NCI-H2171 treated with DMSO at 0.1 percent for 48 hours (cell line): Measurements from ENCODE around the gene COX4I2.

Experiments
- DNase-seq: peaks from one replicate; lab custom pipeline; 2025; lab: John Stamatoyannopoulos, UW

COX4I2 gene

DNA sequence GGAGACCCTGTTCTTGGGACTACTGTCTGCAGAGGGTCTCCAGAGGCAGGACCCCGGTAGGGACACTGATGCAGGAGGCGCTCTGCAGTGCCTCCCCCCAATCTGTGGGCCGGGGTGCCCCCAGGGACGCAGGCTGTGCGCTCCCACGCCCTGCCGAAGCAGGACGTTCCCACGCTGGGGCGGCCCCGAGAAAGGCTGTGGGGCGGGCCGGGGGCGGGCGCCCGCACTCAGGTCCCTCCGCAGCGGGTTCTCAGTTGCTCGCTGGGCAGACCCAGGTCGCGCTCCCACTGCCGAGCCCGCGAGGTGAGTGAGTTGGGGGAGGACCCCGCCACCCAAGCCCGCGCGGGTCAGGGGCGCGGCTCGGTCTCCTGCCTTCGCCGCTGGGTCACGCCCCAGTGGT, at the start of gene COX4I2:
Gene COX4I2, plus strand, starts transcription at position 253 of the 400 bp plus-strand sequence. CDS start 1,106 bp downstream, outside the sequence.
- DNase-seq = peak; percentile 54

DNA sequence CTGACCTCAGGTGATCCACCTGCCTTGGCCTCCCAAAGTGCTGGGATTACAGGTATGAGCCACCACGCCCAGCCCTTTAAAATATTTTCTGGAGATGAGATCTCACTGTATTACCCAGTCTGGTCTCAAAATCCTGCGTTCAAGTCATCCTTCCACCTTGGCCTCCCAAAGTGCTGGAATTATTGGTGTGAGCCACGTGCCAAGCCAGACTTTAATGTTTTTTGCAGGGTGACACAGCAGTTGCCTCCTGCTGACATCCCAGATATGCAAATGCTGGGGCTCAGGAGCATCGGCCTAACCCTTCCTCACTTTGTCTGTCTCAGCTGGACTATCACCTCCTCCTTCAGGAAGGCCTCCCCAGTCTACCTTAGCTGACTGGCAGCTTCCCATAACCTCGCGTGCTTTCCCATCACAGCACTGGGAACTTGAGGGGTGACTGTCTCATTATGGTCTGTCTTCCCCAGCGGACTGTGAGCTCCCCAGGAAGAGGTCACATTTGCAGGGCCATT, 46.9 kb upstream of the COX4I2 start:
- no peak for DNase-seq

DNA sequence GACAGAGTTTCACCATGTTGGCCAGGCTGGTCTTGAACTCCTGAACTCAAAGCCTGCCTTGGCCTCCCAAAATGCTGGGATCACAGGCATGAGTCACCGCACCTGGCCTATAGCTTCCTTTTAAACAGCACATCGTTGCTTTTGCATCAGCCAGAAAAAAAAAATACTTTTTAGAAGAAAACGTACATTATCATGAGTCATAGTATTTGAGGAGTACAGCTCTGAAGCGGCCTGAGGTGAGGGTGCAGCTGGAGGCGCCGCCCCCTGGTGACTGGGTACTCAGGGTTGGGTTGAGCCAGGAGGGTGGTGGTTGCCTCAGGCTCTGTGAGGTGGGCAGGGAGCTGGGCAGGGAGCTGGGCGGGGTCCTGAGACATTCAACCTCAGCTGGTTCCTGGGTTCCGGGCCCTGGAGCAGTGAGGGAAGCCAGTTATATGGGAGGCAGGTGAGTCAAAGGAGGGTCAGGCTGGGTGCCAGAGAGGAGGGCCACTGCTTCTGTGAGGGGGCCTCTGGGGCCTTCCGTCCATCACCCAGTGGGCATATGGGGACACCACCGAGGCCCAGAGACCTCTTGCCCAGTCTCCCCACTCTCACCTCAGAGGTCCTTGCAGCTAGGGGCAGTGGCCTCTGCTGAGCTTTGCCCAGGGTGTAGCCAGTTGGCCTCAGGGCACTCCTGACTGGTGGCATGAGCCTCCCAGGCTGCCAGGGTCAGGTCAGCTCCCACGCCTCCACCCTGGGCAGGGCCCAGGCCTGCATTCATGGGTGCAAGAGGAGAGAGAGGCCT, 44.3 kb upstream of the COX4I2 start:
- no peak for DNase-seq

DNA sequence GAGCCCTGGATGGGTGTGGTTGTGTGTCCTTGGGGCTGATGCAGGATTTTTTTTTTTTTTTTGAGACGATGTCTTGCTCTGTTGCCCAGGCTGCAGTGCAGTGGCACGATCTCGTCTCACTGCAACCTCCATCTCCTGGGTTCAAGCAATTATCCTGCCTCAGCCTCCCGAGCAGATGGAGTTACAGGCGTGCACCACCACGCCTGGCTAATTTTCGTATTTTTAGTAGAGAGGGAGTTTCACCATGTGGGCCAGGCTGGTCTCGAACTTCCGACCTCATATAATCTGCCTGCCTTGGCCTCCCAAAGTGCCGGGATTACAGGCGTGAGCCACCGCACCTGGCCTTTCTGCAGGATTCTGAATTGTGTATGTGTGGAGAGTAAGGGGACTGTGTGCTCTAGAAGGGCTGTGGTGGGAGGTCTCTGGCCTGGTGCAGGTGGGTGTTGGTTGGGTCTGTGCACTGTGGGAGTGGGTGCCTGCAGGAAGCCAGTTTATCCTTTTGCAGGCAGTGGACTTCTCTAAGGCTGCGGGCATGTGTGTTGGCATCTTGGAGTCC, 43.6 kb upstream of the COX4I2 start:
- no peak for DNase-seq

DNA sequence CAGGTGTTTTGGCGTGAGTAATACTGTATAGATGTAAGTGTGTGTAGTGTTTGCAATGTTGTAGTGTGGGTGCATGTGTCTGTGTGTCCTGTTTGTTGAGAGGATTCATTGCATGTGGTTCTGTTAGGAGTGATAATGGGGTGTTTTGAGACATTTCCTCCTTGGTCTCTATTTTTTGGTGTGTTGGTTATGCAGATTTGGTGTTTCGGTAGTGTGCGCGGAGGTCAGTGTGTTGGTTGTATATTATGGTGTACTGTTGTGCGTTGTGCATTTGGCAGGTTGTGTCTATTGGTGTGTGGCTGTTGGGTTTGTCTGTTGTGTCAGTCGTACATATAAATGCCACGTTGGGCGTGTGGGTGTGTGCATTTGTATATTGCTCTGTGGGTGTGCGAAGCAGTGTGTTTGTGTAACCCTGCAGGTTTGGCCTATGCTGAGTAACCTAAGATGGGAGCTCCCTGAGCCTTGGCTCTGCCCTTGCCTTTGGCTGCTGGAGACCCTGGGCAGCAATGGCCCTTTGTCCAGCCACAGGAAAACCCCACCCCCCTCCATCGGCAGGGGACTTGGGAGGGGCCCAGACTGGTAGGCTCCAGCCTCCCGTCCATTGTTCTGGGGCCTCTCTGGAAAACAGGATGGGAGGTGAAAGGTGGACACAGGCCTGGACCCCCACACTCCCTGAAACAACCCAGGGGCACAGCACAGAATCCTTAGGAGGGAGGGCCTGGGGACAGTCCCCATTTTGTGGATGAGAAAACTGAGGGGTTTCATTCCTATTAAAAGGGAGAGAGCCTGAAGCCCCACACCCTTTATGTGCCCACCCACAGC, 42.9 kb upstream of the COX4I2 start:
- no peak for DNase-seq

DNA sequence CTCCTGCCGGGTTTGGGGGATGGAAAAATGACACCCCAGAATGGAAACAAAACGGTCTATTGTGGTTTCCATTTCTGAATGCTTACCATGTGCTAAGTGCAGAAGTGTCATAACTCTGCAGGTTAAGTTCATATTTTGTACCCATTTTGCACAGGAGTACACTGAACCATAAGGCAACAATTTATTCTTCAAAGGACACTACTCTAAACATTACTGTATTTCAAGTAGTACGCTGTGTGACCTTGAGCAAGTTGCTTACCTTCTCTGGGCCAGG, 42.4 kb upstream of the COX4I2 start:
- no peak for DNase-seq

DNA sequence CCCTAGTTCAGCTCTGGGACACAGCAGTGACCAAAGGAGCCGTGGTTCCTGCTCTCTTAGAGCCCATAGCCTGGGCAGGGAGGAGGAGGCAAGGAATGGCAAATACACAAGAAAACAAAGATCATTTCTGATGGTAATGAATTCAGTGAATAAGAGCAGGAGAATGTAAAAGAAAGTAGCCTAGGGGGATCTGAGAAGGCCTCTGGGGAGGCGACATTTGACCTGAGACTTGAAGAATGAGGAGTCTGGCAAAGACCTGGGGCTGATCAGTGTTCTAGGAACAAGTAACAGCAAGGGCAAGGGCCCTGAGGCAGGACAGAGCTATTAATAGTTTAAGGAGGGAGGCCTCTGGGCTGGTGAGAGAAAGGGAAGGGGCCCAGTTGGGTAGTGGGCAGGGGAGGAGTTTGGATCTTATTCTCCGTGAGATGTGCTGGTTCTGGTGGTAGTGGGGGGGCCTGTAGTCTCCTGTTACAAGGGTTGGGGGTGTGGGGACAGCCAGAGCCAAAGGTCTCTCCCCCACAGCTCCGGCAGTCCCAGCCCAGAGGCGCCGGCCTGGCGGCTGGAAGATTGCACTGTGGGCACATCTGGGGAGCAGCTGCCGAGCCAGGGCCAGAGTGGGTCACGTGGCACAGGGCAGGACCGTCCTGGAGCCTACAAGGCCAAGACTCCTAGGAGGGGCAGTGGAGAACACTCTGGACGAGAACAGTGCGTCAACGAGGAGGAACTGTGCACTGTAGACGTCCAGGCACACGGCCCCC, 41.9 kb upstream of the COX4I2 start:
- DNase-seq = no peak

DNA sequence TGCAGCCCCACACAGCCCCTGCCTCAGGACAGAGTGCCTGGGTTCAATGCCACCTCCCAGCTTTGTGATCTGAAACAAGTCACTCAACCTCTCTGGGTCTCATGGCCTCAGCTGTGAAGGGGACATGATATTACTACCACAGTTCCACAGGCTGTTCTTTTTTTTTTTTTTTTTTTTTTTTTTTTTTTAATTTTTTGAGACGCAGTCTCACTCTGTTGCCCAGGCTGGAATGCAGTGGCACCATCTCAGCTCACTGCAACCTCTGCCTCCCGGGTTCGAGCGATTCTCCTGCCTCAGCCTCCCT, 41.3 kb upstream of the COX4I2 start:
- DNase-seq = peak; percentile 36

DNA sequence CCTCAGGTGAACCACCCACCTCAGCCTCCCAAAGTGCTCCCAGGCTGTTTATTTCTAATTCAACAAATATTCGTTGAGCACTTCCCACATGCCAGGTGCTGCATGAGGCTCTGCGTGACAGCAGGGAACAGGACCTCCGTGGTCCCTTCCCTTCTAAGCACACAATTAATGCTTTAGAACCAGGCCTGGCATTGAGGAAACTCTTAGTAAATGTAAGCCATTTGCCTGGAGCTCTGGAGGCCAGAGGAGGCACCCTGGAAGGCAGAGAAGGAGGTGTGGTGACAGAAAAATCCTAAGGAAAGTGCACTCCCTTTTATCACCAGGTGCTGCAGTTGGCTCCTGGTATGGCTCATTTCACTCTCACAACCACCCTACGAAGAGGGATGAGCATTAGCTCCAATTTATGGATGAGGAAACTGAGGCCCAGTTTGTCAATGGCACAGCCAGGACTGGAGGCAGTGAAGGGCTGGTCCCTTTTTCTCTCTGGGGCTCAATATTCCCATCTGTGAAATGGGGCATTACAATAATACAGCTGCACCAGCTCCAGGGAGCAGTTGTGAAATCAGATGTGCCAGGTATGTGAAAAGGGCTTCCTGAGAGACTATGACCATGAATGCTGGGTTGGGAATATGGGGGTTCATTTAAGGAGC, 40.8 kb upstream of the COX4I2 start:
- DNase-seq = peak; percentile 31

DNA sequence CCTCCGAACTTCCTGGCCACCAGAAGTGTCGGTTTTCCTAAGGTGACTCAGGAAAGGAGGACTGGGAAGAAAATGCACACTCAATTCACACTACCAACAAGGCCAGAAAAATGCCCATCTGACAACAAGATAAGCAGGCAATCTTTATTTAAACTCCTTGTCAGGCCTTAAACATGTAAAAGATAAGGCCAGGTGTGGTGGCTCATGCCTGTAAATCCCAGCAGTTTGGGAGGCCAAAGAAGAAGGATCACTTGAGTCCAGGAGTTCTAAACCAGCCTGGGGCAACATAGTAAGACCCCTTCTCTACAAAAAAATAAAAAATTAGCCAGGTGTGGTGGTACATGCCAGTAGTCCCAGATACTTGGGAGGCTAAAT, 40.2 kb upstream of the COX4I2 start:
- no peak for DNase-seq

DNA sequence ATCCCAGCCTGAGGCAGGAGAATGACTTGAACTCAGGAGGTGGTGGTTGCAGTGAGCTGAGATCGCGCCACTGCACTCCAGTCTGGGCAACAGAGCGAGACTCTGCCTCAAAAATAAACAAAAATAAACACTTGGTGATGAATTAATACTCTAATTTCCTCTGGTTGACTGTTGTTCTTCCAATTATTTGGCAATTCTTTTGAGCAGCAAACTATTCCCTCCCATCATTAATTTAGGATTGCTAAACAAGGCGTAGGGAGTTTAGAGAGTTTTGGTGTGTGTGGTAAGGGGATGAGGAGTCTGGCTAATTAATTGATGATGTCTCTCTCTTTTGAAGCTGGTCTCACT, 35.3 kb upstream of the COX4I2 start:
- DNase-seq = no peak

DNA sequence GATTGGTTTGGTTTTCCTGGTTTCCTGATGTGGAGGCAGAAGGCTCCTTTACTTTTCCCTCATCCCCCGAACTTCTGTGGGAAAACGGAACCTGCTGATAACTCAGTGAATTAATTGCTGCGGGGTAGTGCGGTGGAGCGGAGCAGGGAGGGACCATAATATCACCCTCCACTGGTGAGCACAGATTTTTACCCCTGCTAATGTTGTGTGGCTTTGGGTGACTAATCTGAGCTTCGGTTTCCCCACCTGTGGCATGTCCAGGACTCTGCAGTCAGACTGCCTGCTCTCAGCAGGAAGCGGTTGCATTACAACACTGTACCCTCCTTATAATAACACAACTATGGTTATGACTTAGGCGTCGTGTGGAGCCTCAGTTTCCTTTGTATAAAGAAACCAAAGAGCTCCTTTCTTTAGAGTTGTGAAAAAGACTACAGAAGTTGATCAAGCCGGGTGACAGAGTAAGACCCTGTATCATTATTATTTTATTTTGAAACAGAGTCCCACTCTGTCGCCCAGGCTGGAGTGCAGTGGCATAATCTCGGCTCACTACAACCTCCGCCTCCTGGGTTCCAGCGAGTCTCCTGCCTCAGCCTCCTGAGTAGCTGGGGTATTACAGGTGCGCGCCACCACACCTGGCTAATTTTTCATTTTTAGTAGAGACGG, 34.8 kb upstream of the COX4I2 start:
- DNase-seq = peak; percentile 48

DNA sequence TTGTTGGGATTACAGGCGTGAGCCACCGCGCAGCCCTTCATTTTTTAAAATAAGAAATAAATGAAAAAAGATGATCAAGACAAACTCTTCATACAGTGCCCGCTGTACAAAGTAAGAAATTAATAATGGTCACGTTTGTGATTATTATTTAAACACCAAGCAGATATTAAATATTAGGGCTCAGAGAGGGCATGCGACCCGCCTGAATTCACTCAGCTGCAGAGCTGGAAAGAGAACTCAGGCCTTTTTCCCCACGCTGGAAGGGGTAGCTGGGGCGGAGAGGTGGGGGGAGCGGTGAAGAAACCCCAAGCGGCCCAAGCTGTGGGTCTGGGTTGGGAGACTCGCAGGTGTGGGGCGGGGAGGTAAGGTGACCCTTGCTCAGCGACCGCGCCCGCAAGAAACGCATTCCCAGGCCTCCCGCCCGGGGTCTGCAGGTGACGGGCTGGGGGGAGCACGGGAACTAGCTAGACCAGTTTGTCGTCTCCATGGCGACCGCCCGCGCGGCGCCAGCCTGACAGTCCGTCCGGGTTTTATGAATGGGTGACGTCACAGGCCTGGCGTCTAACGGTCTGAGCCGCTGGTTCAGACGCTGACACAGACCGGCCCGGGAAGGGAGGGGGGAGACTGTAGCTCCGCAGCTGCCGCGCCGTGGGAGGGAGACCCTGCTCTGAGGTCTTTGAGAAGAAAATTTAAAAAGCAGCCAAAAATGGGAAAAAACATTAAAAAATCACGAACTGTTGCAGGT, 33.7 kb upstream of the COX4I2 start:
- DNase-seq = peak; percentile 100

DNA sequence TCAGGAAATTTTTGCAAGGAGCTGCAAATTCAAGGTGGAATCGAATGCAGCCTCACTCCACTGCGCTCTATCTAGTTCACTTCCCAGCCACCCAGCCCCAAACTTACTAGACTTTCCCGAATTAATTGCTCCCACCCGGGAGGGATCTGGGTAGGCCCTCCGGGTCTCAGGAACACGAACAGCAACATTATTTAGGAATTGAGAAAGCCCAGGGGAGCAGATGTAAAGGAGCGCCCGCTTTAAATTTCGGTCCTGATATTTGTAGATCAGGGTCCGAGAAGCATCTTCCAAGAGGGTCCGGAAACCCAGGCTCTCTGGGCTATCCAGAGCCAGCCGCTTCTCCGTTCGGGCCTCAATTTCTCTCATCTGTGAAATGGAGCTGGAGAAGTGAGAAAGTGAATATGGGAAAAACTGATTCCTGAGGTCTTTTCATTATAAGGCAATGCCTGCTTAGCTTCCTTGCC, 33.1 kb upstream of the COX4I2 start:
- no peak for DNase-seq

DNA sequence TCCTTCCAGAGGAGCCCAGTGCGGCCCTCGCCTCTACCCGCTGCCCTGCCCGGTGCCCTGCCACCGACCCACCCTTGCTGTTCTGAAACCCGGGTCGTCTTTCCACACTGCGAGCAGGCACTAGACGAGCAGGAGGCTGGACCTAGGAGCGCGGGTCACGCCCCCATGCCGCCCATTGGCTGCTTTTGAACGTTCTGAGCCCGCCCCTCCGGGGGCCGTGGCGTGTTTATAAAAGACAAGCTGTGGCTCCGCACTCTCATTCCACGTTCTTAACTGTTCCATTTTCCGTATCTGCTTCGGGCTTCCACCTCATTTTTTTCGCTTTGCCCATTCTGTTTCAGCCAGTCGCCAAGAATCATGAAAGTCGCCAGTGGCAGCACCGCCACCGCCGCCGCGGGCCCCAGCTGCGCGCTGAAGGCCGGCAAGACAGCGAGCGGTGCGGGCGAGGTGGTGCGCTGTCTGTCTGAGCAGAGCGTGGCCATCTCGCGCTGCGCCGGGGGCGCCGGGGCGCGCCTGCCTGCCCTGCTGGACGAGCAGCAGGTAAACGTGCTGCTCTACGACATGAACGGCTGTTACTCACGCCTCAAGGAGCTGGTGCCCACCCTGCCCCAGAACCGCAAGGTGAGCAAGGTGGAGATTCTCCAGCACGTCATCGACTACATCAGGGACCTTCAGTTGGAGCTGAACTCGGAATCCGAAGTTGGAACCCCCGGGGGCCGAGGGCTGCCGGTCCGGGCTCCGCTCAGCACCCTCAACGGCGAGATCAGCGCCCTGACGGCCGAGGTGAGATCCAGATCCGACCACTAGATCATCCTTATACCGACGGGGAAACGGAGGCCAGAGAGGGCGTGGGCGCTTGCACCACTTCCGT, 32.4 kb upstream of the COX4I2 start, which contains the start of gene ID1:
Gene ID1, plus strand, starts transcription at position 259 of the 871 bp plus-strand sequence. Its CDS starts 99 bp downstream, at position 358.
- DNase-seq = peak; percentile 99

DNA sequence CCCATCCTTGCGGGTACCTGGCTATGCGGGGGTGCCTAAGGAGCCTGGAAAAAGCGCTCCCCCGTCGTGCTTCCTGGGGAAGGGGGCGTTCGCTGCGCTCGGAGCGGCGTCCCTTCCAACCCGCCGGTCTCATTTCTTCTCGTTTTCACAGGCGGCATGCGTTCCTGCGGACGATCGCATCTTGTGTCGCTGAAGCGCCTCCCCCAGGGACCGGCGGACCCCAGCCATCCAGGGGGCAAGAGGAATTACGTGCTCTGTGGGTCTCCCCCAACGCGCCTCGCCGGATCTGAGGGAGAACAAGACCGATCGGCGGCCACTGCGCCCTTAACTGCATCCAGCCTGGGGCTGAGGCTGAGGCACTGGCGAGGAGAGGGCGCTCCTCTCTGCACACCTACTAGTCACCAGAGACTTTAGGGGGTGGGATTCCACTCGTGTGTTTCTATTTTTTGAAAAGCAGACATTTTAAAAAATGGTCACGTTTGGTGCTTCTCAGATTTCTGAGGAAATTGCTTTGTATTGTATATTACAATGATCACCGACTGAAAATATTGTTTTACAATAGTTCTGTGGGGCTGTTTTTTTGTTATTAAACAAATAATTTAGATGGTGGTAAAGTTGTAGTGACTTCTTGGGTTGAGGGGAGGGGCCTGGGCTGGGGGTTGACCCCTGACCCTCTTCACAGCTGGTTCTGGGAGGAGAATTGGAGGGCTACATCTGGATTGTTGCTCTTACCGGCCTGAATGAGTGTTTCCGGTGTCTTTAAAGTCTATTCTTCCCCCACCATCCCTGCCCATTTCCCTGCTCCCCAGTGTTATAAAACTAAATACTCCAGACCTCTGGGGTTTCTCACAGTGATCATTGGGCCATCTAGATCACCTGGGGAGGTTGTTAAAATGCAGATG, 31.6 kb upstream of the COX4I2 start:
- DNase-seq = no peak

DNA sequence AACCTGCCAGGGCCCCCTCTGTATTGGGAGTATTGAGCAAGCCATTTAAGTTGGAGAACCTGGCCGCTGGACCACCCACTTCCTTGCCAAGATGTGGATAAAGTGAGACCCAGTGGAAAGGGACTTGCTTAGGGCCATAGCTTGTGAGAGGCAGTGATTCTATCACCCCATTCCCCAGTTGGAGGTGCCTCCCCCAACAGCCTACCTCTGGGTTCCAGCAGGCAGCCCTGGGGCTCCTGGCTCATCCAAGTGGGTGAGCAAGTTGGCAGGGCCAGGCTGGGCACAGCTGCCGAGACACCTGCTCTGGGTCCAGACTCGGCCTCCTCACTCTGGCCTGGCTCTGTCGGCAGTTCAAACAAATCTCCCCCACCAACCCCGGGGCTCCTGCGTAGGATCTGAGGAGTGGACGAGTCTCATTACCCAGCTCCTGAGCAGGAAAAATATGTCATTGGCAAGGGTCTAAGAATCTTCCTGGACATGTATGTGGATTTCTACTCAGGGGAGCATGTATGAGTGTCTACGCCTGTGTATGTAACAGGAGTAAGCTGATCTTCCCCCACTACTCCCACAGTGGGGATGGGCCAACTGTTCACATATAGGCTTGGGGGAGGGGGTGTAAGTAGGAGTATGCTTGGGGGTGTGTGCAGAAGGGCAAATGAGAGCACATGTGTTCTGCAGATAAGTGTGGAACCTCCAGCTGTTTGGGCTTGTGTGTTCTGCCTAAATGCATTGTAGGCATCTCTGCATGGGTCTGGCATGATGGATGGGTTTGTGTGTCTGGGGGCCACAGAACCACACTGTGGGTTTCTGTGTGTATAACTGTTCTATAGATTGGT, 30.7 kb upstream of the COX4I2 start:
- DNase-seq = peak; percentile 97
